CD14-positive monocyte (primary cell): ENCODE measurements around the gene GAPVD1. TPM values are rescaled to one million over a fixed set of nuclear protein-coding genes. Genes with fewer than 3 reads are reported as not detected.
A peak's percentile ranks its signal among the peaks of the same experiment; 100 is the strongest.

Experiments used
- DNase-seq, 3 donors: peaks; one replicate each; pipeline ENCODE4 v3.0.0-alpha.2; 2011 to 2022
- H2AFZ ChIP-seq: 2 replicates; pipeline ENCODE4 v1.6.0; 2012; ENCODE audit warnings: mild to moderate bottlenecking, low read depth, low read length, inconsistent platforms; ENCODE audit not compliant: insufficient read depth, poor library complexity, severe bottlenecking
- H3K27ac ChIP-seq, 2 donors: 1 replicate in 1 of 2; 2 replicates in 1 of 2; pipeline ENCODE4 v1.5.1; 2012 to 2013; ENCODE audit warnings: low read length in 2 of 2, control low read depth in 1 of 2, inconsistent platforms in 1 of 2, low read depth in 1 of 2, mild to moderate bottlenecking in 1 of 2
- H3K27me3 ChIP-seq, 2 donors: one replicate each; pipeline versions ENCODE4 v1.6.0 to v1.6.1; 2011 to 2013; ENCODE audit warnings: low read length in 2 of 2; ENCODE audit not compliant: control insufficient read depth in 2 of 2, insufficient read depth in 2 of 2
- H3K36me3 ChIP-seq, 2 donors: replicated peaks in 1 of 2; 1 replicate in 1 of 2; 2 replicates in 1 of 2; pipeline versions ENCODE4 v1.5.1 to v1.6.1; 2012 to 2013; ENCODE audit warnings: low read length in 2 of 2, control low read depth in 1 of 2, inconsistent platforms in 1 of 2, mild to moderate bottlenecking in 1 of 2; ENCODE audit not compliant: insufficient read depth in 2 of 2, control insufficient read depth in 1 of 2
- H3K4me1 ChIP-seq, 2 donors: 1 replicate in 1 of 2; 2 replicates in 1 of 2; pipeline versions ENCODE4 v1.5.1 to v1.6.1; 2012 to 2013; ENCODE audit warnings: low read length in 2 of 2, control low read depth in 1 of 2, inconsistent platforms in 1 of 2, mild to moderate bottlenecking in 1 of 2, moderate library complexity in 1 of 2; ENCODE audit not compliant: insufficient read depth in 2 of 2, control insufficient read depth in 1 of 2
- H3K4me2 ChIP-seq: replicated peaks from 2 replicates; pipeline ENCODE3; 2012; ENCODE audit warnings: low read length, moderate library complexity, mild to moderate bottlenecking; ENCODE audit not compliant: poor library complexity, severe bottlenecking; ENCODE audit errors: extremely low read depth
- H3K4me3 ChIP-seq, 3 experiments: fragments of 200-600 bp in 1 of 3; sonication (generic) in 1 of 3; replicated peaks in 1 of 3; 1 replicate in 2 of 3; 2 replicates in 1 of 3; pipeline ENCODE4 v1.5.1; 2011 to 2013; ENCODE audit warnings: low read length in 3 of 3, mild to moderate bottlenecking in 3 of 3, control low read depth in 2 of 3, low read depth in 2 of 3, inconsistent platforms in 1 of 3, moderate library complexity in 1 of 3
- H3K79me2 ChIP-seq: 2 replicates; pipeline ENCODE4 v1.6.0; 2012; ENCODE audit warnings: mild to moderate bottlenecking, control low read depth, inconsistent platforms, low read length, moderate library complexity; ENCODE audit not compliant: insufficient read depth
- H3K9ac ChIP-seq: 2 replicates; pipeline ENCODE4 v1.6.0; 2017; ENCODE audit warnings: low read length, mild to moderate bottlenecking; ENCODE audit not compliant: insufficient read depth, poor library complexity, severe bottlenecking
- H3K9me3 ChIP-seq, 2 donors: replicated peaks in 1 of 2; 1 replicate in 1 of 2; 2 replicates in 1 of 2; pipeline versions ENCODE4 v1.5.1 to v1.6.1; 2012 to 2013; ENCODE audit warnings: low read length in 2 of 2, control low read depth in 1 of 2; ENCODE audit not compliant: control insufficient read depth in 1 of 2, insufficient read depth in 1 of 2
- H4K20me1 ChIP-seq: 2 replicates; pipeline ENCODE4 v1.6.0; 2012; ENCODE audit warnings: mild to moderate bottlenecking, low read length, control low read depth, moderate library complexity; ENCODE audit not compliant: insufficient read depth
- H3K27ac Mint-ChIP-seq, 7 donors: one replicate each; pipeline ENCODE4 v1.8.0; 2020; ENCODE audit warnings: mild to moderate bottlenecking in 7 of 7, mixed read lengths in 7 of 7, moderate library complexity in 6 of 7, inconsistent platforms in 2 of 7
- H3K27me3 Mint-ChIP-seq, 3 donors: one replicate each; pipeline ENCODE4 v1.8.0; 2021 to 2022; ENCODE audit warnings: low read depth in 3 of 3, mild to moderate bottlenecking in 3 of 3, mixed read lengths in 3 of 3, moderate library complexity in 3 of 3, inconsistent platforms in 1 of 3
- H3K36me3 Mint-ChIP-seq, 2 donors: one replicate each; pipeline ENCODE4 v1.8.0; 2020; ENCODE audit warnings: mixed read lengths in 2 of 2, inconsistent platforms in 1 of 2, mild to moderate bottlenecking in 1 of 2
- H3K4me1 Mint-ChIP-seq: one replicate; pipeline ENCODE4 v1.8.0; 2020; ENCODE audit warnings: mild to moderate bottlenecking, mixed read lengths
- H3K4me3 Mint-ChIP-seq, 2 donors: one replicate each; pipeline ENCODE4 v1.8.0; 2020; ENCODE audit warnings: mild to moderate bottlenecking in 2 of 2, mixed read lengths in 2 of 2, moderate library complexity in 1 of 2
- H3K9me3 Mint-ChIP-seq, 7 donors: one replicate each; pipeline ENCODE4 v1.8.0; 2020 to 2022; ENCODE audit warnings: mixed read lengths in 7 of 7, mild to moderate bottlenecking in 6 of 7, moderate library complexity in 6 of 7, inconsistent platforms in 2 of 7
- WGBS: methylation state at CpG from one replicate; pipeline ENCODE4 v1.1.5; 2013; ENCODE audit warnings: missing lambda C conversion rate; ENCODE audit not compliant: insufficient coverage; 5-methylcytosine and 5-hydroxymethylcytosine counted together
- intact Hi-C, 2 donors: fragments of 100-400 bp; cut with micrococcal nuclease; formaldehyde crosslinking; loops; one replicate each; pipeline versions ENCODE4 v1.15.0 to v1.15.1; 2023
- polyA plus RNA-seq, 3 donors: library from polyadenylated mRNA; depleted of rRNA in 1 of 3; unstranded in 2 of 3; stranded (reverse) in 1 of 3; fragments of 300-500 nt in 2 of 3; fragments of >200 nt in 1 of 3; fragmentation: Illumina TruSeq in 2 of 3; gene quantifications; 1 replicate in 2 of 3; 2 replicates in 1 of 3; pipeline ENCODE4 v1.2.3, GENCODE V29; 2012 to 2021
- TF ChIP-seq, protein P1 (sequence below): fragments of 200-600 bp; IDR thresholded peaks from one replicate; pipeline ENCODE4 v1.8.0; 2022; ENCODE audit warnings: antibody characterized with exemption, mild to moderate bottlenecking

The GAPVD1 gene
- polyA plus RNA-seq, 3 donors, result 18.7 to 49.2 (median 30.5) TPM

DNA sequence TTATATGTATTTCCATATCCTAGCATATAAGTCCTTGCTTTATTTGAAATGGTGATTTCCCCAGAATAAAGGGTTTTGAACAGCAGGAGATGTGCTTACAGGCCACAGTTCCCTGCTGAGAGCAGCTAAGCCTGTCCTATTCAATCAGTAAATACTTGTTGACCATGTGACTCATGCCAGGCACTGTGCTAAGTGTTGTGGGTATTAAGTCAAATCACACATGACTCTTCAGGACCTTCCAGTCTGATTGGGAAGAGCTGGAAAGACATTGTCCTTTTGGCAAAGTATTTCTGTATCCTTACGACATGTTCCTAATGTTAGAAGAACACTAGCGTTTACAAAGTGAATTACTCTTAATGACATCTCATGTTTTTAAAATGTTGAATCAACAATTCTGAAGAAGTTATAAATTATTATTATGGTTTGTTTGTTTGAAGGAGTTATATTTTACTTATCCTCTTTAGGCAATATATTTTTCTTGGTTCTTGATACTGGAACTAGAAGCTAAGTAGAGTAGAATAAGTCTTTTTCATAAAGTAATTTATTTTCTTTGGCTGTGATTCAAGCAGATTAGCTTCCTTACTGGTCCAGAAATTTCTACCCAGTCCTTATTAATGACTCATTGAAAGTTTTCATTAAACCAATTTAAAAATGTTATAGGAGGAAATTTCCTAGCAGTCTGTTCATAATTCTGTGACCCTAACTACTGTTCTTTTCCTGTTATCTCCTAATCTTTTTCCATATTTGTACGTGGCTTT is 82.1 kb downstream of the GAPVD1 start:
- no CpG with 5 or more reads among the region's 3 CpGs for WGBS

DNA sequence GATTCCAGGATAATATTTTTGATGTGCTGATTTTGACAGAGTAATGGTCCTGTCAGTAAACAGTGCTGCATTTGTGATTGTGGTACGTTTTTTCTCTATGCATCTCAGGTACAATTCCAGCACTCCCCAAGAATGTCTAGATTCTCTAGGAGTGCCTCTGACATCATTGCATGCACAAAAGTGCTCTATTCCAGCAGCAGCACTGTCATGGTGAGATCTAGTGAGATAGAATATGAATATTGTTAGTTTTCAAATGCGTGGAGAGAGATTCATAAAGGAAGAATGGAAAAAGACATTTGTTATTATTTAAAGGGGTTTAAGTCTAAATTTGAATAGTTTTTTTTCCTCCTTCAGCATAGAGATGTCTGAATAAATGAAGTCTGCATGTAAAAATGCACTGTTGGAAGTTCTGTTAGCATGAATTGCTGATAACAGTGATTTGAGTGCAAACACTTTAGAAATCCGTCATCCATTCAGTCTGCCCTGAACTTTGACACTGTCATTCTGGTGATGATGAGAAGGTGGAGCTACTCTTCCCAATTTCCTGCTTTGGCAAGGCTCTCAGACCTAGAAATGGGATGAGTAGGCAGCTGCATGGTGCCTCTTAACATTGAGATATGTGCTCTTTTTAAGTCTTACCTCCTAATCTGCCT is 84.6 kb downstream of the GAPVD1 start:
- TF ChIP-seq, protein P1, sequence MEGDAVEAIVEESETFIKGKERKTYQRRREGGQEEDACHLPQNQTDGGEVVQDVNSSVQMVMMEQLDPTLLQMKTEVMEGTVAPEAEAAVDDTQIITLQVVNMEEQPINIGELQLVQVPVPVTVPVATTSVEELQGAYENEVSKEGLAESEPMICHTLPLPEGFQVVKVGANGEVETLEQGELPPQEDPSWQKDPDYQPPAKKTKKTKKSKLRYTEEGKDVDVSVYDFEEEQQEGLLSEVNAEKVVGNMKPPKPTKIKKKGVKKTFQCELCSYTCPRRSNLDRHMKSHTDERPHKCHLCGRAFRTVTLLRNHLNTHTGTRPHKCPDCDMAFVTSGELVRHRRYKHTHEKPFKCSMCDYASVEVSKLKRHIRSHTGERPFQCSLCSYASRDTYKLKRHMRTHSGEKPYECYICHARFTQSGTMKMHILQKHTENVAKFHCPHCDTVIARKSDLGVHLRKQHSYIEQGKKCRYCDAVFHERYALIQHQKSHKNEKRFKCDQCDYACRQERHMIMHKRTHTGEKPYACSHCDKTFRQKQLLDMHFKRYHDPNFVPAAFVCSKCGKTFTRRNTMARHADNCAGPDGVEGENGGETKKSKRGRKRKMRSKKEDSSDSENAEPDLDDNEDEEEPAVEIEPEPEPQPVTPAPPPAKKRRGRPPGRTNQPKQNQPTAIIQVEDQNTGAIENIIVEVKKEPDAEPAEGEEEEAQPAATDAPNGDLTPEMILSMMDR, result no peak
- 100% methylated on average over 1 of the region's 3 CpGs for whole genome bisulfite sequencing
- no peak overlapping the region for H3K4me3 Mint-ChIP-seq
- intact Hi-C loops, result no loop called here
- Histone ChIP-seq H4K20me1 (no peaks in the 10 kb centered on the region), H3K4me1 (no peaks in the 10 kb centered on the region), H3K79me2 (no peaks in the 10 kb centered on the region), H3K4me3 (no peak overlapping the region), H2AFZ (no peak overlapping the region), H3K9me3 (no peaks in the 10 kb centered on the region), H3K9ac (no peak overlapping the region), H3K27ac (no peak overlapping the region), H3K36me3 (peaks cover 89 to 99% of the 10 kb centered on the region in 2 donors), H3K4me2 (no peak overlapping the region), H3K27me3 (no peaks in the 10 kb centered on the region)
- H3K27ac Mint-ChIP-seq, result peak overlapping the region in 1 of 7 donors; percentile 61
- peaks cover 78 to 84% of the 10 kb centered on the region in 2 donors for H3K36me3 Mint-ChIP-seq
- DNase-seq, result no peak
- H3K27me3 Mint-ChIP-seq, result no peaks in the 10 kb centered on the region
- peaks cover 0 to 2% (median 0%) of the 10 kb centered on the region in 7 donors for H3K9me3 Mint-ChIP-seq
- no peaks in the 10 kb centered on the region for H3K4me1 Mint-ChIP-seq

More for the DNA sequence above, 82.1 kb downstream of the GAPVD1 start:
- Mint-ChIP-seq H3K9me3 (peaks cover 0 to 2% (median 0%) of the 10 kb centered on the region in 7 donors), H3K27me3 (no peaks in the 10 kb centered on the region), H3K4me3 (no peak overlapping the region), H3K4me1 (no peaks in the 10 kb centered on the region), H3K36me3 (peaks cover 76 to 86% of the 10 kb centered on the region in 2 donors), H3K27ac (peak overlapping the region in 1 of 7 donors; percentile 15)
- H3K4me3 ChIP-seq, result no peak overlapping the region
- no peaks in the 10 kb centered on the region for H3K27me3 ChIP-seq
- H4K20me1 ChIP-seq, result peaks cover 7% of the 10 kb centered on the region
- H3K4me1 ChIP-seq, result no peaks in the 10 kb centered on the region
- no peak overlapping the region for H3K27ac ChIP-seq
- intact Hi-C loops, result no loop called here
- no peak overlapping the region for H3K4me2 ChIP-seq
- no peaks in the 10 kb centered on the region for H3K79me2 ChIP-seq
- no peak overlapping the region for H3K9ac ChIP-seq
- peaks cover 85 to 99% of the 10 kb centered on the region in 2 donors for H3K36me3 ChIP-seq
- TF ChIP-seq, protein P1, result no peak
- no peak for DNase-seq
- H3K9me3 ChIP-seq, result no peaks in the 10 kb centered on the region
- H2AFZ ChIP-seq, result no peak overlapping the region
